A549 (cell line): ENCODE data around the gene DSG2.

Experiments
- CHD2 ChIP-seq: fragments of 150-350 bp; IDR thresholded peaks from 2 replicates; pipeline ENCODE4 v1.6.1; 2014; ENCODE audit warnings: low read length; ENCODE audit not compliant: partially characterized antibody
- CTCF ChIP-seq: fragments of >200 bp; sonication (Bioruptor Twin); formaldehyde crosslinking; IDR thresholded peaks from 3 replicates; pipeline ENCODE4 v1.5.1; 2016
- EP300 ChIP-seq, 2 experiments: fragments of >200 bp; sonication (Bioruptor Twin); formaldehyde crosslinking; IDR thresholded peaks; 2 replicates in 1 of 2; 3 replicates in 1 of 2; pipeline ENCODE4 v1.6.1; 2016 to 2017
- JUNB ChIP-seq: fragments of >200 bp; sonication (Bioruptor Twin); formaldehyde crosslinking; IDR thresholded peaks from 2 replicates; pipeline ENCODE4 v1.6.1; 2016
- POLR2A ChIP-seq: IDR thresholded peaks from 2 replicates; pipeline ENCODE4 v1.6.1; 2012; ENCODE audit warnings: mild to moderate bottlenecking, low read length
- RAD21 ChIP-seq, 2 experiments: fragments of >200 bp in 1 of 2; sonication (Bioruptor Twin) in 1 of 2; formaldehyde crosslinking in 1 of 2; IDR thresholded peaks in 1 of 2; conservative IDR thresholded peaks in 1 of 2; 2 replicates in 1 of 2; 3 replicates in 1 of 2; pipeline ENCODE4 v1.6.1; 2012 to 2018; ENCODE audit warnings: inconsistent platforms in 1 of 2
- ZSCAN20 ChIP-seq: fragments of 250-450 bp; sonication (Bioruptor Pico); IDR thresholded peaks from 2 replicates; pipeline ENCODE4 v1.8.0; 2022; ENCODE audit warnings: mild to moderate bottlenecking, moderate library complexity
- TF ChIP-seq, protein P1 (sequence below): fragments of 200-600 bp; sonication (generic); IDR thresholded peaks from 2 replicates; pipeline ENCODE4 v1.6.1; 2016; ENCODE audit warnings: antibody characterized with exemption, mild to moderate bottlenecking, moderate library complexity

DNA sequence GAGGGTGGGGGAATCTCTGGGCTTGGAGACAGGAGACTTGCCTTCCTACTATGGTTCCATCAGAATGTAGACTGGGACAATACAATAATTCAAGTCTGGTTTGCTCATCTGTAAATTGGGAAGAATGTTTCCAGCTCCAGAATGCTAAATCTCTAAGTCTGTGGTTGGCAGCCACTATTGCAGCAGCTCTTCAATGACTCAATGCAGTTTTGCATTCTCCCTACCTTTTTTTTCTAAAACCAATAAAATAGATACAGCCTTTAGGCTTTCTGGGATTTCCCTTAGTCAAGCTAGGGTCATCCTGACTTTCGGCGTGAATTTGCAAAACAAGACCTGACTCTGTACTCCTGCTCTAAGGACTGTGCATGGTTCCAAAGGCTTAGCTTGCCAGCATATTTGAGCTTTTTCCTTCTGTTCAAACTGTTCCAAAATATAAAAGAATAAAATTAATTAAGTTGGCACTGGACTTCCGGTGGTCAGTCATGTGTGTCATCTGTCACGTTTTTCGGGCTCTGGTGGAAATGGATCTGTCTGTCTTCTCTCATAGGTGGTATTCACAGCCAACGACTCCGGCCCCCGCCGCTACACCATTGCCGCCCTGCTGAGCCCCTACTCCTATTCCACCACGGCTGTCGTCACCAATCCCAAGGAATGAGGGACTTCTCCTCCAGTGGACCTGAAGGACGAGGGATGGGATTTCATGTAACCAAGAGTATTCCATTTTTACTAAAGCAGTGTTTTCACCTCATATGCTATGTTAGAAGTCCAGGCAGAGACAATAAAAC lies 100.2 kb downstream of the DSG2 start:
- TF ChIP-seq POLR2A (no peak), ZSCAN20 (CRISPR knock-in tag) (no peak), CTCF (no peak), CHD2 (no peak), EP300 (IDR thresholded peaks at IDR 0.05) (no peak), RAD21 (conservative IDR thresholded peaks at IDR 0.05 in 1 of 2, IDR thresholded peaks at IDR 0.05 in 1 of 2) (no peak), JUNB (no peak)
- TF ChIP-seq, protein P1, sequence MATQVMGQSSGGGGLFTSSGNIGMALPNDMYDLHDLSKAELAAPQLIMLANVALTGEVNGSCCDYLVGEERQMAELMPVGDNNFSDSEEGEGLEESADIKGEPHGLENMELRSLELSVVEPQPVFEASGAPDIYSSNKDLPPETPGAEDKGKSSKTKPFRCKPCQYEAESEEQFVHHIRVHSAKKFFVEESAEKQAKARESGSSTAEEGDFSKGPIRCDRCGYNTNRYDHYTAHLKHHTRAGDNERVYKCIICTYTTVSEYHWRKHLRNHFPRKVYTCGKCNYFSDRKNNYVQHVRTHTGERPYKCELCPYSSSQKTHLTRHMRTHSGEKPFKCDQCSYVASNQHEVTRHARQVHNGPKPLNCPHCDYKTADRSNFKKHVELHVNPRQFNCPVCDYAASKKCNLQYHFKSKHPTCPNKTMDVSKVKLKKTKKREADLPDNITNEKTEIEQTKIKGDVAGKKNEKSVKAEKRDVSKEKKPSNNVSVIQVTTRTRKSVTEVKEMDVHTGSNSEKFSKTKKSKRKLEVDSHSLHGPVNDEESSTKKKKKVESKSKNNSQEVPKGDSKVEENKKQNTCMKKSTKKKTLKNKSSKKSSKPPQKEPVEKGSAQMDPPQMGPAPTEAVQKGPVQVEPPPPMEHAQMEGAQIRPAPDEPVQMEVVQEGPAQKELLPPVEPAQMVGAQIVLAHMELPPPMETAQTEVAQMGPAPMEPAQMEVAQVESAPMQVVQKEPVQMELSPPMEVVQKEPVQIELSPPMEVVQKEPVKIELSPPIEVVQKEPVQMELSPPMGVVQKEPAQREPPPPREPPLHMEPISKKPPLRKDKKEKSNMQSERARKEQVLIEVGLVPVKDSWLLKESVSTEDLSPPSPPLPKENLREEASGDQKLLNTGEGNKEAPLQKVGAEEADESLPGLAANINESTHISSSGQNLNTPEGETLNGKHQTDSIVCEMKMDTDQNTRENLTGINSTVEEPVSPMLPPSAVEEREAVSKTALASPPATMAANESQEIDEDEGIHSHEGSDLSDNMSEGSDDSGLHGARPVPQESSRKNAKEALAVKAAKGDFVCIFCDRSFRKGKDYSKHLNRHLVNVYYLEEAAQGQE = no peak
